ENCODE results near the gene IL17C.

DNA sequence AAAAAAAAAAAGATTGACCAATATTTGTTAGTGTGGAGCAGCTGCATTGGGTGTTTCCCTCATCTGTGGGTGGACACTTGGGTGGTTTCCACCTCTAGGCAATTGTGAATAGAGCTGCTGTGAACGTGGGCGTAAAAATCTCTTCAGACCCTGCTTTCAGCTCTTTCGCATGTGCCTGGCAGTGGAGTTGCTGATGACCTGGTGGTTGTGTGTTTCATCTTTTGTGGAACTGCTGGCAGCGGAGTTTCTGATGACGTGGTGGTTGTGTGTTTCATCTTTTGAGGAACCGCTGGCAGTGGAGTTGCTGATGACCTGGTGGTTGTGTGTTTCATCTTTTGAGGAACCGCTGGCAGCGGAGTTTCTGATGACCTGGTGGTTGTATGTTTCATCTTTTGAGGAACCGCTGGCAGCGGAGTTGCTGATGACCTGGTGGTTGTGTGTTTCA is 46.8 kb upstream of the IL17C start:
- TF ChIP-seq, protein P1, sequence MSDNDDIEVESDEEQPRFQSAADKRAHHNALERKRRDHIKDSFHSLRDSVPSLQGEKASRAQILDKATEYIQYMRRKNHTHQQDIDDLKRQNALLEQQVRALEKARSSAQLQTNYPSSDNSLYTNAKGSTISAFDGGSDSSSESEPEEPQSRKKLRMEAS (CRISPR knock-in tag; IDR thresholded peaks at IDR 0.05): no peak
- TF ChIP-seq, protein P2, sequence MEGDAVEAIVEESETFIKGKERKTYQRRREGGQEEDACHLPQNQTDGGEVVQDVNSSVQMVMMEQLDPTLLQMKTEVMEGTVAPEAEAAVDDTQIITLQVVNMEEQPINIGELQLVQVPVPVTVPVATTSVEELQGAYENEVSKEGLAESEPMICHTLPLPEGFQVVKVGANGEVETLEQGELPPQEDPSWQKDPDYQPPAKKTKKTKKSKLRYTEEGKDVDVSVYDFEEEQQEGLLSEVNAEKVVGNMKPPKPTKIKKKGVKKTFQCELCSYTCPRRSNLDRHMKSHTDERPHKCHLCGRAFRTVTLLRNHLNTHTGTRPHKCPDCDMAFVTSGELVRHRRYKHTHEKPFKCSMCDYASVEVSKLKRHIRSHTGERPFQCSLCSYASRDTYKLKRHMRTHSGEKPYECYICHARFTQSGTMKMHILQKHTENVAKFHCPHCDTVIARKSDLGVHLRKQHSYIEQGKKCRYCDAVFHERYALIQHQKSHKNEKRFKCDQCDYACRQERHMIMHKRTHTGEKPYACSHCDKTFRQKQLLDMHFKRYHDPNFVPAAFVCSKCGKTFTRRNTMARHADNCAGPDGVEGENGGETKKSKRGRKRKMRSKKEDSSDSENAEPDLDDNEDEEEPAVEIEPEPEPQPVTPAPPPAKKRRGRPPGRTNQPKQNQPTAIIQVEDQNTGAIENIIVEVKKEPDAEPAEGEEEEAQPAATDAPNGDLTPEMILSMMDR (IDR thresholded peaks at IDR 0.05): no peak
- TF ChIP-seq, protein P3, sequence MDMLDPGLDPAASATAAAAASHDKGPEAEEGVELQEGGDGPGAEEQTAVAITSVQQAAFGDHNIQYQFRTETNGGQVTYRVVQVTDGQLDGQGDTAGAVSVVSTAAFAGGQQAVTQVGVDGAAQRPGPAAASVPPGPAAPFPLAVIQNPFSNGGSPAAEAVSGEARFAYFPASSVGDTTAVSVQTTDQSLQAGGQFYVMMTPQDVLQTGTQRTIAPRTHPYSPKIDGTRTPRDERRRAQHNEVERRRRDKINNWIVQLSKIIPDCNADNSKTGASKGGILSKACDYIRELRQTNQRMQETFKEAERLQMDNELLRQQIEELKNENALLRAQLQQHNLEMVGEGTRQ (CRISPR knock-in tag; IDR thresholded peaks at IDR 0.05): no peak
- TF ChIP-seq, protein P4, sequence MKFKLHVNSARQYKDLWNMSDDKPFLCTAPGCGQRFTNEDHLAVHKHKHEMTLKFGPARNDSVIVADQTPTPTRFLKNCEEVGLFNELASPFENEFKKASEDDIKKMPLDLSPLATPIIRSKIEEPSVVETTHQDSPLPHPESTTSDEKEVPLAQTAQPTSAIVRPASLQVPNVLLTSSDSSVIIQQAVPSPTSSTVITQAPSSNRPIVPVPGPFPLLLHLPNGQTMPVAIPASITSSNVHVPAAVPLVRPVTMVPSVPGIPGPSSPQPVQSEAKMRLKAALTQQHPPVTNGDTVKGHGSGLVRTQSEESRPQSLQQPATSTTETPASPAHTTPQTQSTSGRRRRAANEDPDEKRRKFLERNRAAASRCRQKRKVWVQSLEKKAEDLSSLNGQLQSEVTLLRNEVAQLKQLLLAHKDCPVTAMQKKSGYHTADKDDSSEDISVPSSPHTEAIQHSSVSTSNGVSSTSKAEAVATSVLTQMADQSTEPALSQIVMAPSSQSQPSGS (CRISPR knock-in tag; IDR thresholded peaks at IDR 0.05; ENCODE audit: borderline replicate concordance, low read depth): no peak
- TF ChIP-seq, protein P5, sequence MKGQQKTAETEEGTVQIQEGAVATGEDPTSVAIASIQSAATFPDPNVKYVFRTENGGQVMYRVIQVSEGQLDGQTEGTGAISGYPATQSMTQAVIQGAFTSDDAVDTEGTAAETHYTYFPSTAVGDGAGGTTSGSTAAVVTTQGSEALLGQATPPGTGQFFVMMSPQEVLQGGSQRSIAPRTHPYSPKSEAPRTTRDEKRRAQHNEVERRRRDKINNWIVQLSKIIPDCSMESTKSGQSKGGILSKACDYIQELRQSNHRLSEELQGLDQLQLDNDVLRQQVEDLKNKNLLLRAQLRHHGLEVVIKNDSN (CRISPR knock-in tag; IDR thresholded peaks at IDR 0.05): no peak
- TF ChIP-seq CBFB (CRISPR knock-in tag; IDR thresholded peaks at IDR 0.05; ENCODE audit: low read depth): no peak
- TF ChIP-seq SMAD3 (CRISPR knock-in tag; IDR thresholded peaks at IDR 0.05; ENCODE audit: borderline replicate concordance): no peak
- no peak for TF ChIP-seq NR1H2 (CRISPR knock-in tag; IDR thresholded peaks at IDR 0.05)
- TF ChIP-seq, protein P6, sequence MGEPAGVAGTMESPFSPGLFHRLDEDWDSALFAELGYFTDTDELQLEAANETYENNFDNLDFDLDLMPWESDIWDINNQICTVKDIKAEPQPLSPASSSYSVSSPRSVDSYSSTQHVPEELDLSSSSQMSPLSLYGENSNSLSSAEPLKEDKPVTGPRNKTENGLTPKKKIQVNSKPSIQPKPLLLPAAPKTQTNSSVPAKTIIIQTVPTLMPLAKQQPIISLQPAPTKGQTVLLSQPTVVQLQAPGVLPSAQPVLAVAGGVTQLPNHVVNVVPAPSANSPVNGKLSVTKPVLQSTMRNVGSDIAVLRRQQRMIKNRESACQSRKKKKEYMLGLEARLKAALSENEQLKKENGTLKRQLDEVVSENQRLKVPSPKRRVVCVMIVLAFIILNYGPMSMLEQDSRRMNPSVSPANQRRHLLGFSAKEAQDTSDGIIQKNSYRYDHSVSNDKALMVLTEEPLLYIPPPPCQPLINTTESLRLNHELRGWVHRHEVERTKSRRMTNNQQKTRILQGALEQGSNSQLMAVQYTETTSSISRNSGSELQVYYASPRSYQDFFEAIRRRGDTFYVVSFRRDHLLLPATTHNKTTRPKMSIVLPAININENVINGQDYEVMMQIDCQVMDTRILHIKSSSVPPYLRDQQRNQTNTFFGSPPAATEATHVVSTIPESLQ (CRISPR knock-in tag; IDR thresholded peaks at IDR 0.05): no peak
- TF ChIP-seq, protein P7, sequence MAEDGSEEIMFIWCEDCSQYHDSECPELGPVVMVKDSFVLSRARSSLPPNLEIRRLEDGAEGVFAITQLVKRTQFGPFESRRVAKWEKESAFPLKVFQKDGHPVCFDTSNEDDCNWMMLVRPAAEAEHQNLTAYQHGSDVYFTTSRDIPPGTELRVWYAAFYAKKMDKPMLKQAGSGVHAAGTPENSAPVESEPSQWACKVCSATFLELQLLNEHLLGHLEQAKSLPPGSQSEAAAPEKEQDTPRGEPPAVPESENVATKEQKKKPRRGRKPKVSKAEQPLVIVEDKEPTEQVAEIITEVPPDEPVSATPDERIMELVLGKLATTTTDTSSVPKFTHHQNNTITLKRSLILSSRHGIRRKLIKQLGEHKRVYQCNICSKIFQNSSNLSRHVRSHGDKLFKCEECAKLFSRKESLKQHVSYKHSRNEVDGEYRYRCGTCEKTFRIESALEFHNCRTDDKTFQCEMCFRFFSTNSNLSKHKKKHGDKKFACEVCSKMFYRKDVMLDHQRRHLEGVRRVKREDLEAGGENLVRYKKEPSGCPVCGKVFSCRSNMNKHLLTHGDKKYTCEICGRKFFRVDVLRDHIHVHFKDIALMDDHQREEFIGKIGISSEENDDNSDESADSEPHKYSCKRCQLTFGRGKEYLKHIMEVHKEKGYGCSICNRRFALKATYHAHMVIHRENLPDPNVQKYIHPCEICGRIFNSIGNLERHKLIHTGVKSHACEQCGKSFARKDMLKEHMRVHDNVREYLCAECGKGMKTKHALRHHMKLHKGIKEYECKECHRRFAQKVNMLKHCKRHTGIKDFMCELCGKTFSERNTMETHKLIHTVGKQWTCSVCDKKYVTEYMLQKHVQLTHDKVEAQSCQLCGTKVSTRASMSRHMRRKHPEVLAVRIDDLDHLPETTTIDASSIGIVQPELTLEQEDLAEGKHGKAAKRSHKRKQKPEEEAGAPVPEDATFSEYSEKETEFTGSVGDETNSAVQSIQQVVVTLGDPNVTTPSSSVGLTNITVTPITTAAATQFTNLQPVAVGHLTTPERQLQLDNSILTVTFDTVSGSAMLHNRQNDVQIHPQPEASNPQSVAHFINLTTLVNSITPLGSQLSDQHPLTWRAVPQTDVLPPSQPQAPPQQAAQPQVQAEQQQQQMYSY (CRISPR knock-in tag; IDR thresholded peaks at IDR 0.05): no peak
- no peak for TF ChIP-seq TP53 (CRISPR knock-in tag; IDR thresholded peaks at IDR 0.05)
